ENCODE measurements around the gene NFKB2. TPM values are rescaled to one million over a fixed set of nuclear protein-coding genes. Genes with fewer than 3 reads are reported as not detected.

NFKB2 gene
- total RNA-seq, 1 donor from 2014 or later, result 9.0 TPM

GRCh38 chr10:102444851-102445250, 49.3 kb downstream of the NFKB2 start:
- no peak for ATAC-seq

GRCh38 chr10:102449321-102450123, 54.0 kb downstream of the NFKB2 start:
- peak; percentile 79 for ATAC-seq
- DNase-seq (ENCODE audit: low spot score), result peak; percentile 85

More at GRCh38 chr10:102444851-102445250, 49.3 kb downstream of the NFKB2 start:
- no peak for DNase-seq (ENCODE audit: low spot score)

- ATAC-seq (peak; percentile 4), DNase-seq (ENCODE audit: low spot score) (no peak)
These were observed 54.5 kb downstream of the NFKB2 start for GRCh38 chr10:102450124-102450373.

- ATAC-seq (peak; percentile 91), DNase-seq (ENCODE audit: low spot score) (peak; percentile 91)
These were observed 55.0 kb downstream of the NFKB2 start for GRCh38 chr10:102450374-102451104.

- no peak for ATAC-seq
- DNase-seq (ENCODE audit: low spot score), result no peak
These were observed 55.8 kb downstream of the NFKB2 start, which contains the start of gene C10orf95 for GRCh38 chr10:102451105-102451969. Gene C10orf95 (minus strand): TSS chr10:102451543. CDS start chr10:102451093, 450 bp downstream.

Other genes starting within 250 kb of the NFKB2 start
- 19.3 TPM for gene NOLC1, start 243.3 kb upstream of the NFKB2 start, total RNA-seq
- gene ELOVL3, start 169.4 kb upstream of the NFKB2 start, total RNA-seq, result not detected
- not detected for gene PITX3, start 154.2 kb upstream of the NFKB2 start, total RNA-seq
- gene GBF1, start 150.2 kb upstream of the NFKB2 start, total RNA-seq, result 22.8 TPM
- 7.0 TPM for gene PSD, start 23.1 kb downstream of the NFKB2 start, total RNA-seq
- 12.7 TPM for gene FBXL15, start 25.1 kb downstream of the NFKB2 start, total RNA-seq
- gene CUEDC2, start 36.9 kb downstream of the NFKB2 start, total RNA-seq, result 23.4 TPM
- not detected for gene C10orf95, start 55.8 kb downstream of the NFKB2 start, total RNA-seq
- gene ACTR1A, start 107.0 kb downstream of the NFKB2 start, total RNA-seq, result 25.5 TPM
- 6.8 TPM for gene SUFU, start 108.3 kb downstream of the NFKB2 start, total RNA-seq
- gene TRIM8, start 248.8 kb downstream of the NFKB2 start, total RNA-seq, result 39.1 TPM